WTC11 (cell line): ENCODE measurements around the gene PLXNA2. TPM values are rescaled to one million over a fixed set of nuclear protein-coding genes. Genes with fewer than 3 reads are reported as not detected.

Experiments
- ATAC-seq: fragments of 200-7000 bp; cut with Tn5 transposase; 2 replicates; pipeline ENCODE4 v1.10.0; 2021; ENCODE audit warnings: mild to moderate bottlenecking, moderate library complexity
- CTCF ChIA-PET: fragments of 300-600 bp; sonication (Branson Sonifier 250); formaldehyde crosslinking; loops from one replicate; lab custom pipeline; 2021; ENCODE audit warnings: antibody characterized with exemption; lab: Charles Lee
- POLR2A ChIA-PET: fragments of 350-600 bp; sonication (Branson Sonifier 250); formaldehyde crosslinking; loops from one replicate; lab custom pipeline; 2021; ENCODE audit warnings: antibody characterized with exemption; lab: Charles Lee
- DNase-seq: peaks from one replicate; pipeline ENCODE4 v3.0.0; 2021; ENCODE audit warnings: low spot score
- H3K27ac Mint-ChIP-seq: 2 replicates; pipeline ENCODE4 v1.8.0; 2021; ENCODE audit warnings: mixed read lengths
- H3K27me3 Mint-ChIP-seq: 2 replicates; pipeline ENCODE4 v1.8.0; 2021; ENCODE audit warnings: low read depth, mild to moderate bottlenecking, moderate library complexity, mixed read lengths
- H3K36me3 Mint-ChIP-seq: 2 replicates; pipeline ENCODE4 v1.8.0; 2021; ENCODE audit warnings: mixed read lengths
- H3K4me1 Mint-ChIP-seq: 2 replicates; pipeline ENCODE4 v1.8.0; 2022; ENCODE audit warnings: mixed read lengths
- H3K4me3 Mint-ChIP-seq: 2 replicates; pipeline ENCODE4 v1.8.0; 2021; ENCODE audit warnings: mild to moderate bottlenecking, moderate library complexity, mixed read lengths
- H3K9me3 Mint-ChIP-seq: 2 replicates; pipeline ENCODE4 v1.8.0; 2021; ENCODE audit warnings: mixed read lengths
- CBFB ChIP-seq: sonication (generic); formaldehyde crosslinking; IDR thresholded peaks from 2 replicates; pipeline ENCODE4 v1.8.1; 2022; ENCODE audit warnings: mild to moderate bottlenecking, low read depth, missing genetic modification reagents
- ELF4 ChIP-seq: sonication (generic); formaldehyde crosslinking; IDR thresholded peaks from 2 replicates; pipeline ENCODE4 v1.8.1; 2022; ENCODE audit warnings: low read depth, mild to moderate bottlenecking, moderate library complexity, missing genetic modification reagents
- FOXK1 ChIP-seq: sonication (generic); formaldehyde crosslinking; IDR thresholded peaks from 2 replicates; pipeline ENCODE4 v1.8.0; 2022; ENCODE audit warnings: mild to moderate bottlenecking, moderate library complexity, missing genetic modification reagents
- FOXP4 ChIP-seq: sonication (generic); formaldehyde crosslinking; IDR thresholded peaks from 2 replicates; pipeline ENCODE4 v1.8.0; 2022; ENCODE audit warnings: mild to moderate bottlenecking, missing genetic modification reagents
- GRHL2 ChIP-seq: fragments of 250-450 bp; sonication (Bioruptor Pico); IDR thresholded peaks from 2 replicates; pipeline ENCODE4 v1.8.0; 2022; ENCODE audit warnings: mild to moderate bottlenecking, moderate library complexity; ENCODE audit not compliant: insufficient replicate concordance, severe bottlenecking
- KAT7 ChIP-seq: sonication (generic); formaldehyde crosslinking; IDR thresholded peaks from 2 replicates; pipeline ENCODE4 v1.8.1; 2023; ENCODE audit warnings: missing genetic modification reagents, mild to moderate bottlenecking, borderline replicate concordance
- MAX ChIP-seq: sonication (generic); formaldehyde crosslinking; IDR thresholded peaks from 2 replicates; pipeline ENCODE4 v1.8.0; 2022; ENCODE audit warnings: mild to moderate bottlenecking, missing genetic modification reagents
- NR3C1 ChIP-seq: sonication (generic); formaldehyde crosslinking; conservative IDR thresholded peaks from 2 replicates; pipeline ENCODE4 v1.8.1; 2023; ENCODE audit warnings: low read depth, mild to moderate bottlenecking, missing genetic modification reagents
- RELA ChIP-seq: sonication (generic); formaldehyde crosslinking; IDR thresholded peaks from 2 replicates; pipeline ENCODE4 v1.8.1; 2022; ENCODE audit warnings: missing genetic modification reagents, mild to moderate bottlenecking, borderline replicate concordance
- SMAD3 ChIP-seq: sonication (generic); formaldehyde crosslinking; IDR thresholded peaks from 2 replicates; pipeline ENCODE4 v1.8.0; 2022; ENCODE audit warnings: missing genetic modification reagents, mild to moderate bottlenecking, borderline replicate concordance
- SMAD4 ChIP-seq: sonication (generic); formaldehyde crosslinking; IDR thresholded peaks from 2 replicates; pipeline ENCODE4 v1.8.0; 2022; ENCODE audit warnings: mild to moderate bottlenecking, missing genetic modification reagents
- TEAD1 ChIP-seq: sonication (generic); formaldehyde crosslinking; IDR thresholded peaks from 2 replicates; pipeline ENCODE4 v1.8.0; 2022; ENCODE audit warnings: mild to moderate bottlenecking, missing genetic modification reagents
- ZBTB21 ChIP-seq: sonication (generic); formaldehyde crosslinking; IDR thresholded peaks from 2 replicates; pipeline ENCODE4 v1.8.1; 2023; ENCODE audit warnings: mild to moderate bottlenecking, missing genetic modification reagents, borderline replicate concordance
- ZNF532 ChIP-seq: fragments of 250-450 bp; sonication (Bioruptor Pico); IDR thresholded peaks from 2 replicates; pipeline ENCODE4 v1.9.0; 2021; ENCODE audit warnings: mild to moderate bottlenecking, borderline replicate concordance
- total RNA-seq: library from RNA; stranded (reverse); gene quantifications from 3 replicates; pipeline ENCODE4 v1.2.3, GENCODE V29; 2021
- TF ChIP-seq, protein P1 (sequence below): sonication (generic); formaldehyde crosslinking; IDR thresholded peaks from 2 replicates; pipeline ENCODE4 v1.8.1; 2023; ENCODE audit warnings: mild to moderate bottlenecking, missing genetic modification reagents, borderline replicate concordance
- TF ChIP-seq, protein P2 (sequence below): fragments of 250-450 bp; sonication (Bioruptor Pico); IDR thresholded peaks from 2 replicates; pipeline ENCODE4 v1.9.0; 2021; ENCODE audit warnings: mild to moderate bottlenecking
- TF ChIP-seq, protein P3 (sequence below): sonication (generic); formaldehyde crosslinking; IDR thresholded peaks from 2 replicates; pipeline ENCODE4 v1.8.1; 2022; ENCODE audit warnings: mild to moderate bottlenecking, missing genetic modification reagents, moderate library complexity, borderline replicate concordance
- TF ChIP-seq, protein P4 (sequence below): sonication (generic); formaldehyde crosslinking; conservative IDR thresholded peaks from 2 replicates; pipeline ENCODE4 v1.8.1; 2023; ENCODE audit warnings: mild to moderate bottlenecking, low read depth, missing genetic modification reagents, moderate library complexity
- TF ChIP-seq, protein P5 (sequence below): sonication (generic); formaldehyde crosslinking; IDR thresholded peaks from 2 replicates; pipeline ENCODE4 v1.8.1; 2022; ENCODE audit warnings: low read depth, mild to moderate bottlenecking, moderate library complexity, missing genetic modification reagents, borderline replicate concordance
- TF ChIP-seq, protein P6 (sequence below): sonication (generic); formaldehyde crosslinking; IDR thresholded peaks from 2 replicates; pipeline ENCODE4 v1.8.1; 2023; ENCODE audit warnings: mild to moderate bottlenecking, missing genetic modification reagents, moderate library complexity

Gene PLXNA2
- total RNA-seq, 1 experiment from 2014 or later: 4.2 TPM

DNA sequence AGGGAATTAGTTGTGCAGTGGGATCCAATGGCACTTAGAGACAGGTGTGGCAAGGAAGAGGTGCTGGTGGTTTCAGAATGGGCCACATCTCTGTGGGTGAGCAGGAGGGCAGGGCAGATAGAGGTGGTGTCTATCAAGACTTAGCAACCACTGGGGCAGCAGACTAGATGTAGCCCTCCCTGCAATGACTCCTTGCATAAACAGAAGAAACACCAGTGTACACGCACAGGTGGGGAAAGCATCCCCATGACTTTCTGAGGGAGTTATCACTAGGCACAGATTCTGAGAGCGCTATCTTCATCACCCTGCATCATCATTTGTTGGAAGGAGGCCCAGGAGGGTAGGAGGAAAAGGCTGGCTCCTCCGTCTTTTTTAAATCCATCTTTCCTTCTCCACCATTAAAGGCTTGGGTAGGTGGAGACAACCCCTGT is 58.4 kb downstream of the PLXNA2 start:
- ChIA-PET POLR2A (no interaction called here), CTCF (interaction anchor here (0.6 to 2.0 kb wide), 4 partner anchors 53 to 66 kb away, joined by 3 to 6 read pairs (median 5); partner anchors contain the start of gene PLXNA2)
- no peak for TF ChIP-seq SMAD3
- TF ChIP-seq GRHL2 (CRISPR knock-in tag): no peak
- TF ChIP-seq MAX (CRISPR knock-in tag): no peak
- no peak for TF ChIP-seq NR3C1 (CRISPR knock-in tag)
- TF ChIP-seq, protein P1, sequence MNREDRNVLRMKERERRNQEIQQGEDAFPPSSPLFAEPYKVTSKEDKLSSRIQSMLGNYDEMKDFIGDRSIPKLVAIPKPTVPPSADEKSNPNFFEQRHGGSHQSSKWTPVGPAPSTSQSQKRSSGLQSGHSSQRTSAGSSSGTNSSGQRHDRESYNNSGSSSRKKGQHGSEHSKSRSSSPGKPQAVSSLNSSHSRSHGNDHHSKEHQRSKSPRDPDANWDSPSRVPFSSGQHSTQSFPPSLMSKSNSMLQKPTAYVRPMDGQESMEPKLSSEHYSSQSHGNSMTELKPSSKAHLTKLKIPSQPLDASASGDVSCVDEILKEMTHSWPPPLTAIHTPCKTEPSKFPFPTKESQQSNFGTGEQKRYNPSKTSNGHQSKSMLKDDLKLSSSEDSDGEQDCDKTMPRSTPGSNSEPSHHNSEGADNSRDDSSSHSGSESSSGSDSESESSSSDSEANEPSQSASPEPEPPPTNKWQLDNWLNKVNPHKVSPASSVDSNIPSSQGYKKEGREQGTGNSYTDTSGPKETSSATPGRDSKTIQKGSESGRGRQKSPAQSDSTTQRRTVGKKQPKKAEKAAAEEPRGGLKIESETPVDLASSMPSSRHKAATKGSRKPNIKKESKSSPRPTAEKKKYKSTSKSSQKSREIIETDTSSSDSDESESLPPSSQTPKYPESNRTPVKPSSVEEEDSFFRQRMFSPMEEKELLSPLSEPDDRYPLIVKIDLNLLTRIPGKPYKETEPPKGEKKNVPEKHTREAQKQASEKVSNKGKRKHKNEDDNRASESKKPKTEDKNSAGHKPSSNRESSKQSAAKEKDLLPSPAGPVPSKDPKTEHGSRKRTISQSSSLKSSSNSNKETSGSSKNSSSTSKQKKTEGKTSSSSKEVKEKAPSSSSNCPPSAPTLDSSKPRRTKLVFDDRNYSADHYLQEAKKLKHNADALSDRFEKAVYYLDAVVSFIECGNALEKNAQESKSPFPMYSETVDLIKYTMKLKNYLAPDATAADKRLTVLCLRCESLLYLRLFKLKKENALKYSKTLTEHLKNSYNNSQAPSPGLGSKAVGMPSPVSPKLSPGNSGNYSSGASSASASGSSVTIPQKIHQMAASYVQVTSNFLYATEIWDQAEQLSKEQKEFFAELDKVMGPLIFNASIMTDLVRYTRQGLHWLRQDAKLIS (CRISPR knock-in tag): no peak
- TF ChIP-seq CBFB (CRISPR knock-in tag): no peak
- no peak for TF ChIP-seq ELF4
- TF ChIP-seq, protein P2, sequence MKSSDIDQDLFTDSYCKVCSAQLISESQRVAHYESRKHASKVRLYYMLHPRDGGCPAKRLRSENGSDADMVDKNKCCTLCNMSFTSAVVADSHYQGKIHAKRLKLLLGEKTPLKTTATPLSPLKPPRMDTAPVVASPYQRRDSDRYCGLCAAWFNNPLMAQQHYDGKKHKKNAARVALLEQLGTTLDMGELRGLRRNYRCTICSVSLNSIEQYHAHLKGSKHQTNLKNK (CRISPR knock-in tag): no peak
- no peak for TF ChIP-seq SMAD4
- TF ChIP-seq KAT7: no peak
- TF ChIP-seq RELA (CRISPR knock-in tag): no peak
- TF ChIP-seq, protein P3, sequence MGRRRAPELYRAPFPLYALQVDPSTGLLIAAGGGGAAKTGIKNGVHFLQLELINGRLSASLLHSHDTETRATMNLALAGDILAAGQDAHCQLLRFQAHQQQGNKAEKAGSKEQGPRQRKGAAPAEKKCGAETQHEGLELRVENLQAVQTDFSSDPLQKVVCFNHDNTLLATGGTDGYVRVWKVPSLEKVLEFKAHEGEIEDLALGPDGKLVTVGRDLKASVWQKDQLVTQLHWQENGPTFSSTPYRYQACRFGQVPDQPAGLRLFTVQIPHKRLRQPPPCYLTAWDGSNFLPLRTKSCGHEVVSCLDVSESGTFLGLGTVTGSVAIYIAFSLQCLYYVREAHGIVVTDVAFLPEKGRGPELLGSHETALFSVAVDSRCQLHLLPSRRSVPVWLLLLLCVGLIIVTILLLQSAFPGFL (CRISPR knock-in tag): no peak
- TF ChIP-seq ZBTB21: no peak
- no peak for TF ChIP-seq ZNF532 (CRISPR knock-in tag)
- TF ChIP-seq TEAD1: no peak
- TF ChIP-seq, protein P4, sequence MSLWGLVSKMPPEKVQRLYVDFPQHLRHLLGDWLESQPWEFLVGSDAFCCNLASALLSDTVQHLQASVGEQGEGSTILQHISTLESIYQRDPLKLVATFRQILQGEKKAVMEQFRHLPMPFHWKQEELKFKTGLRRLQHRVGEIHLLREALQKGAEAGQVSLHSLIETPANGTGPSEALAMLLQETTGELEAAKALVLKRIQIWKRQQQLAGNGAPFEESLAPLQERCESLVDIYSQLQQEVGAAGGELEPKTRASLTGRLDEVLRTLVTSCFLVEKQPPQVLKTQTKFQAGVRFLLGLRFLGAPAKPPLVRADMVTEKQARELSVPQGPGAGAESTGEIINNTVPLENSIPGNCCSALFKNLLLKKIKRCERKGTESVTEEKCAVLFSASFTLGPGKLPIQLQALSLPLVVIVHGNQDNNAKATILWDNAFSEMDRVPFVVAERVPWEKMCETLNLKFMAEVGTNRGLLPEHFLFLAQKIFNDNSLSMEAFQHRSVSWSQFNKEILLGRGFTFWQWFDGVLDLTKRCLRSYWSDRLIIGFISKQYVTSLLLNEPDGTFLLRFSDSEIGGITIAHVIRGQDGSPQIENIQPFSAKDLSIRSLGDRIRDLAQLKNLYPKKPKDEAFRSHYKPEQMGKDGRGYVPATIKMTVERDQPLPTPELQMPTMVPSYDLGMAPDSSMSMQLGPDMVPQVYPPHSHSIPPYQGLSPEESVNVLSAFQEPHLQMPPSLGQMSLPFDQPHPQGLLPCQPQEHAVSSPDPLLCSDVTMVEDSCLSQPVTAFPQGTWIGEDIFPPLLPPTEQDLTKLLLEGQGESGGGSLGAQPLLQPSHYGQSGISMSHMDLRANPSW: no peak
- TF ChIP-seq, protein P5, sequence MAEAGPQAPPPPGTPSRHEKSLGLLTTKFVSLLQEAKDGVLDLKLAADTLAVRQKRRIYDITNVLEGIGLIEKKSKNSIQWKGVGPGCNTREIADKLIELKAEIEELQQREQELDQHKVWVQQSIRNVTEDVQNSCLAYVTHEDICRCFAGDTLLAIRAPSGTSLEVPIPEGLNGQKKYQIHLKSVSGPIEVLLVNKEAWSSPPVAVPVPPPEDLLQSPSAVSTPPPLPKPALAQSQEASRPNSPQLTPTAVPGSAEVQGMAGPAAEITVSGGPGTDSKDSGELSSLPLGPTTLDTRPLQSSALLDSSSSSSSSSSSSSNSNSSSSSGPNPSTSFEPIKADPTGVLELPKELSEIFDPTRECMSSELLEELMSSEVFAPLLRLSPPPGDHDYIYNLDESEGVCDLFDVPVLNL (CRISPR knock-in tag): no peak
- TF ChIP-seq, protein P6, sequence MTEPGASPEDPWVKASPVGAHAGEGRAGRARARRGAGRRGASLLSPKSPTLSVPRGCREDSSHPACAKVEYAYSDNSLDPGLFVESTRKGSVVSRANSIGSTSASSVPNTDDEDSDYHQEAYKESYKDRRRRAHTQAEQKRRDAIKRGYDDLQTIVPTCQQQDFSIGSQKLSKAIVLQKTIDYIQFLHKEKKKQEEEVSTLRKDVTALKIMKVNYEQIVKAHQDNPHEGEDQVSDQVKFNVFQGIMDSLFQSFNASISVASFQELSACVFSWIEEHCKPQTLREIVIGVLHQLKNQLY (CRISPR knock-in tag): no peak
- TF ChIP-seq FOXK1 (CRISPR knock-in tag): no peak
- TF ChIP-seq FOXP4 (CRISPR knock-in tag): no peak
- no peak for ATAC-seq
- H3K27me3 Mint-ChIP-seq: no peaks in the 10 kb centered on the region
- H3K36me3 Mint-ChIP-seq: no peaks in the 10 kb centered on the region
- no peak for DNase-seq
- no peaks in the 10 kb centered on the region for H3K9me3 Mint-ChIP-seq
- H3K4me3 Mint-ChIP-seq: no peak overlapping the region
- no peak overlapping the region for H3K27ac Mint-ChIP-seq
- H3K4me1 Mint-ChIP-seq: peaks cover 11% of the 10 kb centered on the region
